HG03520 (cell line): Measurements from ENCODE around the gene HSD17B4.
"Not testable (repeated sequence)": the region's sequence is repeated elsewhere in the genome, so short reads cannot be mapped to it uniquely, and the experiment has no call there.

Experiments used
- ATAC-seq: cut with Tn5 transposase; IDR thresholded peaks from one replicate; pipeline ENCODE4 v1.9.1; 2021; ENCODE audit warnings: mild to moderate bottlenecking, moderate library complexity; ENCODE audit not compliant: unreplicated experiment

Gene HSD17B4

GRCh38 chr5:119452373-119453039 lies at the start of gene HSD17B4:
Gene HSD17B4, plus strand, starts transcription at chr5:119452497. Its CDS starts 79 bp downstream, at chr5:119452576.
- peak; percentile 93 for ATAC-seq

GRCh38 chr5:119402555-119402954 lies 49.7 kb upstream of the HSD17B4 start:
- no peak for ATAC-seq

- ATAC-seq, result no peak
These were observed 48.3 kb upstream of the HSD17B4 start for GRCh38 chr5:119404033-119404432.

GRCh38 chr5:119405419-119405818 lies 46.9 kb upstream of the HSD17B4 start:
- ATAC-seq, result no peak

GRCh38 chr5:119406551-119407110 lies 45.7 kb upstream of the HSD17B4 start:
- ATAC-seq, result no peak

GRCh38 chr5:119409235-119409815 lies 43.0 kb upstream of the HSD17B4 start:
- no peak for ATAC-seq

GRCh38 chr5:119410448-119411159 lies 41.7 kb upstream of the HSD17B4 start:
- no peak for ATAC-seq

GRCh38 chr5:119411361-119412278 lies 40.7 kb upstream of the HSD17B4 start:
- ATAC-seq, result peak; percentile 60

GRCh38 chr5:119412279-119413227 lies 39.7 kb upstream of the HSD17B4 start:
- no peak for ATAC-seq

GRCh38 chr5:119414124-119414734 lies 38.1 kb upstream of the HSD17B4 start:
- peak; percentile 28 for ATAC-seq

- no peak for ATAC-seq
These were observed 34.2 kb upstream of the HSD17B4 start for GRCh38 chr5:119417891-119418605.

- ATAC-seq, result peak; percentile 56
These were observed 33.6 kb upstream of the HSD17B4 start for GRCh38 chr5:119418606-119419100.

GRCh38 chr5:119420169-119420568 lies 32.1 kb upstream of the HSD17B4 start:
- no peak for ATAC-seq

GRCh38 chr5:119426057-119426456 lies 26.2 kb upstream of the HSD17B4 start:
- ATAC-seq, result no peak

GRCh38 chr5:119427060-119427459 lies 25.2 kb upstream of the HSD17B4 start:
- ATAC-seq, result no peak

- ATAC-seq, result not testable (repeated sequence)
These were observed 24.7 kb upstream of the HSD17B4 start for GRCh38 chr5:119427596-119427995.

- not testable (repeated sequence) for ATAC-seq
These were observed 24.1 kb upstream of the HSD17B4 start for GRCh38 chr5:119428166-119428565.

GRCh38 chr5:119428574-119428973 lies 23.7 kb upstream of the HSD17B4 start:
- ATAC-seq, result not testable (repeated sequence)
